ENCODE data around the gene AP1G1.

- TF ChIP-seq, protein P1, sequence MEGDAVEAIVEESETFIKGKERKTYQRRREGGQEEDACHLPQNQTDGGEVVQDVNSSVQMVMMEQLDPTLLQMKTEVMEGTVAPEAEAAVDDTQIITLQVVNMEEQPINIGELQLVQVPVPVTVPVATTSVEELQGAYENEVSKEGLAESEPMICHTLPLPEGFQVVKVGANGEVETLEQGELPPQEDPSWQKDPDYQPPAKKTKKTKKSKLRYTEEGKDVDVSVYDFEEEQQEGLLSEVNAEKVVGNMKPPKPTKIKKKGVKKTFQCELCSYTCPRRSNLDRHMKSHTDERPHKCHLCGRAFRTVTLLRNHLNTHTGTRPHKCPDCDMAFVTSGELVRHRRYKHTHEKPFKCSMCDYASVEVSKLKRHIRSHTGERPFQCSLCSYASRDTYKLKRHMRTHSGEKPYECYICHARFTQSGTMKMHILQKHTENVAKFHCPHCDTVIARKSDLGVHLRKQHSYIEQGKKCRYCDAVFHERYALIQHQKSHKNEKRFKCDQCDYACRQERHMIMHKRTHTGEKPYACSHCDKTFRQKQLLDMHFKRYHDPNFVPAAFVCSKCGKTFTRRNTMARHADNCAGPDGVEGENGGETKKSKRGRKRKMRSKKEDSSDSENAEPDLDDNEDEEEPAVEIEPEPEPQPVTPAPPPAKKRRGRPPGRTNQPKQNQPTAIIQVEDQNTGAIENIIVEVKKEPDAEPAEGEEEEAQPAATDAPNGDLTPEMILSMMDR (IDR thresholded peaks at IDR 0.05), result no peak
- TF ChIP-seq TCF7L2 (IDR thresholded peaks at IDR 0.05; ENCODE audit: low read depth, low read length), result no peak
- TF ChIP-seq POLR2AphosphoS5 (IDR thresholded peaks at IDR 0.05; ENCODE audit: low read depth, low read length), result no peak
- TF ChIP-seq, protein P2, sequence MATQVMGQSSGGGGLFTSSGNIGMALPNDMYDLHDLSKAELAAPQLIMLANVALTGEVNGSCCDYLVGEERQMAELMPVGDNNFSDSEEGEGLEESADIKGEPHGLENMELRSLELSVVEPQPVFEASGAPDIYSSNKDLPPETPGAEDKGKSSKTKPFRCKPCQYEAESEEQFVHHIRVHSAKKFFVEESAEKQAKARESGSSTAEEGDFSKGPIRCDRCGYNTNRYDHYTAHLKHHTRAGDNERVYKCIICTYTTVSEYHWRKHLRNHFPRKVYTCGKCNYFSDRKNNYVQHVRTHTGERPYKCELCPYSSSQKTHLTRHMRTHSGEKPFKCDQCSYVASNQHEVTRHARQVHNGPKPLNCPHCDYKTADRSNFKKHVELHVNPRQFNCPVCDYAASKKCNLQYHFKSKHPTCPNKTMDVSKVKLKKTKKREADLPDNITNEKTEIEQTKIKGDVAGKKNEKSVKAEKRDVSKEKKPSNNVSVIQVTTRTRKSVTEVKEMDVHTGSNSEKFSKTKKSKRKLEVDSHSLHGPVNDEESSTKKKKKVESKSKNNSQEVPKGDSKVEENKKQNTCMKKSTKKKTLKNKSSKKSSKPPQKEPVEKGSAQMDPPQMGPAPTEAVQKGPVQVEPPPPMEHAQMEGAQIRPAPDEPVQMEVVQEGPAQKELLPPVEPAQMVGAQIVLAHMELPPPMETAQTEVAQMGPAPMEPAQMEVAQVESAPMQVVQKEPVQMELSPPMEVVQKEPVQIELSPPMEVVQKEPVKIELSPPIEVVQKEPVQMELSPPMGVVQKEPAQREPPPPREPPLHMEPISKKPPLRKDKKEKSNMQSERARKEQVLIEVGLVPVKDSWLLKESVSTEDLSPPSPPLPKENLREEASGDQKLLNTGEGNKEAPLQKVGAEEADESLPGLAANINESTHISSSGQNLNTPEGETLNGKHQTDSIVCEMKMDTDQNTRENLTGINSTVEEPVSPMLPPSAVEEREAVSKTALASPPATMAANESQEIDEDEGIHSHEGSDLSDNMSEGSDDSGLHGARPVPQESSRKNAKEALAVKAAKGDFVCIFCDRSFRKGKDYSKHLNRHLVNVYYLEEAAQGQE (IDR thresholded peaks at IDR 0.05; ENCODE audit: insufficient read depth in 1 of 2, low read depth in 2 of 2, low read length in 1 of 2), result no peak
Measured at GRCh38 chr16:71737501-71737900, 71.1 kb downstream of the AP1G1 start.
